ENCODE measurements around the gene KDM5C. TPM values are rescaled to one million over a fixed set of nuclear protein-coding genes. Genes with fewer than 3 reads are reported as not detected.

Gene KDM5C
- total and polyA plus RNA-seq, 9 of the 15 experiments (the other 6 are each of a cell fraction or from before 2014, with no cell fraction given) = 0.62 to 136 (median 52.4) TPM

GRCh38 chrX:53155512-53156206 is 69.3 kb downstream of the KDM5C start (continued):
- TF ChIP-seq, protein P1, sequence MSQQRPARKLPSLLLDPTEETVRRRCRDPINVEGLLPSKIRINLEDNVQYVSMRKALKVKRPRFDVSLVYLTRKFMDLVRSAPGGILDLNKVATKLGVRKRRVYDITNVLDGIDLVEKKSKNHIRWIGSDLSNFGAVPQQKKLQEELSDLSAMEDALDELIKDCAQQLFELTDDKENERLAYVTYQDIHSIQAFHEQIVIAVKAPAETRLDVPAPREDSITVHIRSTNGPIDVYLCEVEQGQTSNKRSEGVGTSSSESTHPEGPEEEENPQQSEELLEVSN (IDR thresholded peaks at IDR 0.05; ENCODE audit: borderline replicate concordance in 1 of 2, extremely low read depth in 1 of 2, insufficient read depth in 1 of 2, insufficient read length in 1 of 2, low read depth in 1 of 2, low read length in 1 of 2, poor library complexity in 1 of 2, severe bottlenecking in 1 of 2) = no peak
- no peak for TF ChIP-seq SMARCB1 (IDR thresholded peaks at IDR 0.05; ENCODE audit: insufficient read length, low read depth)
- no peak for TF ChIP-seq DEAF1 (CRISPR knock-in tag; IDR thresholded peaks at IDR 0.05)
- no peak for TF ChIP-seq ZBTB9 (CRISPR knock-in tag; IDR thresholded peaks at IDR 0.05)
- TF ChIP-seq CUX1 (CRISPR knock-in tag; IDR thresholded peaks at IDR 0.05) = no peak
- no peak for TF ChIP-seq NFE2 (IDR thresholded peaks at IDR 0.05; ENCODE audit: low read depth)
- TF ChIP-seq TAL1 (IDR thresholded peaks at IDR 0.05) = peak; percentile 30; the same call in 1 of the 2 replicates
- TF ChIP-seq, protein P2, sequence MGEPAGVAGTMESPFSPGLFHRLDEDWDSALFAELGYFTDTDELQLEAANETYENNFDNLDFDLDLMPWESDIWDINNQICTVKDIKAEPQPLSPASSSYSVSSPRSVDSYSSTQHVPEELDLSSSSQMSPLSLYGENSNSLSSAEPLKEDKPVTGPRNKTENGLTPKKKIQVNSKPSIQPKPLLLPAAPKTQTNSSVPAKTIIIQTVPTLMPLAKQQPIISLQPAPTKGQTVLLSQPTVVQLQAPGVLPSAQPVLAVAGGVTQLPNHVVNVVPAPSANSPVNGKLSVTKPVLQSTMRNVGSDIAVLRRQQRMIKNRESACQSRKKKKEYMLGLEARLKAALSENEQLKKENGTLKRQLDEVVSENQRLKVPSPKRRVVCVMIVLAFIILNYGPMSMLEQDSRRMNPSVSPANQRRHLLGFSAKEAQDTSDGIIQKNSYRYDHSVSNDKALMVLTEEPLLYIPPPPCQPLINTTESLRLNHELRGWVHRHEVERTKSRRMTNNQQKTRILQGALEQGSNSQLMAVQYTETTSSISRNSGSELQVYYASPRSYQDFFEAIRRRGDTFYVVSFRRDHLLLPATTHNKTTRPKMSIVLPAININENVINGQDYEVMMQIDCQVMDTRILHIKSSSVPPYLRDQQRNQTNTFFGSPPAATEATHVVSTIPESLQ (CRISPR knock-in tag; IDR thresholded peaks at IDR 0.05) = no peak
- no peak for TF ChIP-seq SREBF1 (IDR thresholded peaks at IDR 0.05; ENCODE audit: borderline replicate concordance, low read depth, low read length)
- TF ChIP-seq PRPF4 (IDR thresholded peaks at IDR 0.05; ENCODE audit: insufficient read depth, low read depth, low read length, poor library complexity, severe bottlenecking) = no peak
- TF ChIP-seq RBFOX2 (IDR thresholded peaks at IDR 0.05; ENCODE audit: low read depth, low read length) = no peak
- TF ChIP-seq KLF16 (IDR thresholded peaks at IDR 0.05) = 0 out of 2 replicates have a peak, but pooled peaks have one; percentile 25
- TF ChIP-seq ZNF785 (CRISPR knock-in tag; IDR thresholded peaks at IDR 0.05) = no peak
- no peak for TF ChIP-seq MEF2A (IDR thresholded peaks at IDR 0.05; ENCODE audit: control insufficient read depth, low read depth, low read length)
- no peak for TF ChIP-seq HMG20A (CRISPR knock-in tag; conservative IDR thresholded peaks at IDR 0.05)
